H1 (cell line): ENCODE results near the gene NUTM2G. TPM values are rescaled to one million over a fixed set of nuclear protein-coding genes. Genes with fewer than 3 reads are reported as not detected.
"Not testable (repeated sequence)": the region's sequence is repeated elsewhere in the genome, so short reads cannot be mapped to it uniquely, and the experiment has no call there.

ENCODE experiments used
- CTCF ChIA-PET: fragments of 300-600 bp; sonication (Branson Sonifier 250); formaldehyde crosslinking; loops from one replicate; lab custom pipeline; 2021; ENCODE audit not compliant: partially characterized antibody; lab: Charles Lee
- POLR2A ChIA-PET: fragments of 300-600 bp; sonication (Branson Sonifier 250); formaldehyde crosslinking; loops from one replicate; lab custom pipeline; 2021; ENCODE audit warnings: inconsistent platforms; ENCODE audit not compliant: partially characterized antibody; lab: Charles Lee
- DNase-seq, 2 experiments: peaks; one replicate each; pipeline versions ENCODE4 v3.0.0 to v3.0.0-alpha.2; 2010 to 2022; ENCODE audit warnings: low spot score in 2 of 2, low read depth in 1 of 2, mixed read lengths in 1 of 2
- FAIRE-seq: peaks from 2 replicates; lab custom pipeline; 2011; peaks lifted over from hg19 to GRCh38; lab: Jason Lieb, UNC
- H2AFZ ChIP-seq: 2 replicates; pipeline ENCODE4 v1.8.1; 2012; ENCODE audit warnings: low read length, inconsistent platforms
- H2AK5ac ChIP-seq: 2 replicates; pipeline ENCODE4 v1.6.1; 2013; ENCODE audit warnings: low read depth, low read length
- H2BK120ac ChIP-seq: replicated peaks from 2 replicates; pipeline ENCODE3; 2013; ENCODE audit warnings: low read depth, low read length, inconsistent platforms
- H2BK12ac ChIP-seq: 2 replicates; pipeline ENCODE4 v1.6.1; 2013; ENCODE audit warnings: low read depth, low read length
- H2BK15ac ChIP-seq: 2 replicates; pipeline ENCODE4 v1.6.1; 2013; ENCODE audit warnings: low read length
- H2BK20ac ChIP-seq: 2 replicates; pipeline ENCODE4 v1.6.1; 2013; ENCODE audit warnings: low read length
- H2BK5ac ChIP-seq: 2 replicates; pipeline ENCODE4 v1.6.1; 2013; ENCODE audit warnings: low read depth, low read length
- H3K14ac ChIP-seq: 2 replicates; pipeline ENCODE4 v1.6.1; 2013; ENCODE audit warnings: inconsistent platforms; ENCODE audit not compliant: insufficient read length
- H3K18ac ChIP-seq: 2 replicates; pipeline ENCODE4 v1.6.1; 2013; ENCODE audit warnings: low read length; ENCODE audit errors: extremely low read depth
- H3K23ac ChIP-seq: 2 replicates; pipeline ENCODE4 v1.6.1; 2013; ENCODE audit warnings: inconsistent platforms; ENCODE audit not compliant: insufficient read length
- H3K23me2 ChIP-seq: 2 replicates; pipeline ENCODE4 v1.6.1; 2013; ENCODE audit warnings: low read depth, low read length
- H3K27ac ChIP-seq: 2 replicates; pipeline ENCODE4 v1.6.1; 2011; ENCODE audit warnings: low read depth, low read length, inconsistent platforms
- H3K27me3 ChIP-seq, 4 experiments: replicated peaks in 1 of 4; 1 replicate in 1 of 4; 2 replicates in 3 of 4; pipeline versions ENCODE4 v1.6.1 to v1.8.1; 2011 to 2013; ENCODE audit warnings: low read length in 3 of 4, mild to moderate bottlenecking in 3 of 4, inconsistent platforms in 2 of 4, mixed read lengths in 2 of 4, moderate library complexity in 1 of 4; ENCODE audit not compliant: control insufficient read depth in 3 of 4, insufficient read depth in 3 of 4; ENCODE audit errors: extremely low read depth in 1 of 4
- H3K36me3 ChIP-seq, 4 experiments: 2 replicates each; pipeline versions ENCODE4 v1.6.1 to v1.8.1; 2011 to 2013; ENCODE audit warnings: mild to moderate bottlenecking in 4 of 4, low read length in 3 of 4, moderate library complexity in 2 of 4, control low read depth in 1 of 4, inconsistent platforms in 1 of 4; ENCODE audit not compliant: insufficient read depth in 4 of 4, control insufficient read depth in 2 of 4
- H3K4ac ChIP-seq: replicated peaks from 2 replicates; pipeline ENCODE3; 2013; ENCODE audit warnings: low read length, low read depth, mixed read lengths, inconsistent platforms; ENCODE audit not compliant: insufficient read length
- H3K4me1 ChIP-seq, 4 experiments: replicated peaks in 1 of 4; 1 replicate in 1 of 4; 2 replicates in 3 of 4; pipeline versions ENCODE4 v1.6.1 to v1.8.1; 2011 to 2013; ENCODE audit warnings: low read length in 3 of 4, inconsistent platforms in 2 of 4, mixed read lengths in 1 of 4; ENCODE audit not compliant: insufficient read depth in 4 of 4, control insufficient read depth in 3 of 4
- H3K4me2 ChIP-seq, 2 experiments: 2 replicates each; pipeline versions ENCODE4 v1.6.1 to v1.8.1; 2011 to 2013; ENCODE audit warnings: low read depth in 2 of 2, low read length in 2 of 2, control low read depth in 1 of 2, inconsistent platforms in 1 of 2, mild to moderate bottlenecking in 1 of 2; ENCODE audit not compliant: insufficient read depth in 1 of 2
- H3K4me3 ChIP-seq, 4 experiments: fragments of 200-600, 300-600 bp in 1 of 4; sonication (generic), shearing (Covaris generic), sonication (Bioruptor Twin) in 1 of 4; 2 replicates each; pipeline versions ENCODE4 v1.5.1 to v1.8.1; 2011 to 2016; ENCODE audit warnings: low read length in 4 of 4, low read depth in 3 of 4, control low read depth in 2 of 4, inconsistent platforms in 2 of 4, mild to moderate bottlenecking in 2 of 4, mixed read lengths in 1 of 4, moderate library complexity in 1 of 4; ENCODE audit not compliant: insufficient read depth in 2 of 4; ENCODE audit errors: extremely low read depth in 1 of 4
- H3K56ac ChIP-seq: replicated peaks from 2 replicates; pipeline ENCODE3; 2013; ENCODE audit warnings: low read depth, mild to moderate bottlenecking, mixed read lengths, low read length, inconsistent platforms; ENCODE audit not compliant: insufficient read length
- H3K79me1 ChIP-seq: 2 replicates; pipeline ENCODE4 v1.6.1; 2013; ENCODE audit warnings: low read depth, low read length, control low read depth
- H3K79me2 ChIP-seq, 2 experiments: 2 replicates each; pipeline versions ENCODE4 v1.6.1 to v1.8.1; 2012 to 2013; ENCODE audit warnings: low read length in 2 of 2, mild to moderate bottlenecking in 2 of 2, inconsistent platforms in 1 of 2; ENCODE audit not compliant: insufficient read depth in 2 of 2, control insufficient read depth in 1 of 2
- H3K9ac ChIP-seq, 4 experiments: replicated peaks in 1 of 4; 1 replicate in 1 of 4; 2 replicates in 3 of 4; pipeline versions ENCODE4 v1.6.1 to v1.8.1; 2011 to 2013; ENCODE audit warnings: low read depth in 3 of 4, low read length in 3 of 4, control low read depth in 2 of 4, mild to moderate bottlenecking in 2 of 4, moderate library complexity in 2 of 4, inconsistent platforms in 1 of 4; ENCODE audit errors: extremely low read depth in 1 of 4
- H3K9me3 ChIP-seq, 2 experiments: 2 replicates each; pipeline versions ENCODE4 v1.6.1 to v1.8.1; 2012 to 2013; ENCODE audit warnings: mild to moderate bottlenecking in 2 of 2, moderate library complexity in 2 of 2, control low read depth in 1 of 2, inconsistent platforms in 1 of 2, low read depth in 1 of 2, low read length in 1 of 2, mixed read lengths in 1 of 2; ENCODE audit not compliant: insufficient read depth in 2 of 2
- H4K20me1 ChIP-seq, 2 experiments: replicated peaks in 1 of 2; 2 replicates each; pipeline versions ENCODE3 to v1.8.1; 2011 to 2013; ENCODE audit warnings: inconsistent platforms in 2 of 2, low read length in 2 of 2, mild to moderate bottlenecking in 1 of 2; ENCODE audit not compliant: insufficient read depth in 2 of 2, control insufficient read depth in 1 of 2
- H4K5ac ChIP-seq: 2 replicates; pipeline ENCODE4 v1.6.1; 2013; ENCODE audit warnings: low read length, low read depth, mixed read lengths, inconsistent platforms; ENCODE audit not compliant: insufficient read length
- H4K8ac ChIP-seq: 2 replicates; pipeline ENCODE4 v1.8.0; 2013; ENCODE audit warnings: mild to moderate bottlenecking, moderate library complexity, low read length, inconsistent platforms; ENCODE audit not compliant: insufficient read depth; ENCODE audit errors: extremely low read depth
- H4K91ac ChIP-seq: replicated peaks from 2 replicates; pipeline ENCODE3; 2013; ENCODE audit warnings: low read length, mixed read lengths, inconsistent platforms; ENCODE audit not compliant: insufficient read length
- RAD21 ChIP-seq, 2 experiments: IDR thresholded peaks in 1 of 2; conservative IDR thresholded peaks in 1 of 2; 2 replicates each; pipeline ENCODE4 v1.6.1; 2011; ENCODE audit warnings: low read depth in 2 of 2, low read length in 2 of 2, improper control_type of control experiment in 1 of 2, inconsistent platforms in 1 of 2, mild to moderate bottlenecking in 1 of 2, moderate library complexity in 1 of 2
- WGBS, 2 experiments: shearing (Covaris generic) in 1 of 2; methylation state at CpG; one replicate each; pipeline versions ENCODE4 v1.1.6 to v1.1.7; 2013 to 2015; ENCODE audit warnings: low lambda C conversion rate in 2 of 2, mixed read lengths in 2 of 2, inconsistent platforms in 1 of 2, low coverage in 1 of 2, missing lambda C conversion rate in 1 of 2; ENCODE audit not compliant: insufficient replicate concordance in 2 of 2, insufficient coverage in 1 of 2, insufficient read length in 1 of 2; ENCODE audit errors: extremely low coverage in 1 of 2, missing lambda C conversion rate in 1 of 2; 5-methylcytosine and 5-hydroxymethylcytosine counted together
- polyA plus RNA-seq, 7 experiments: library from polyadenylated mRNA; depleted of rRNA in 3 of 7; stranded (reverse) in 5 of 7; unstranded in 2 of 7; fragments of >200 nt in 5 of 7; fragments of 200-250 nt in 2 of 7; gene quantifications; 1 replicate in 5 of 7; 2 replicates in 1 of 7; 4 replicates in 1 of 7; pipeline versions ENCODE4 v1.2.1 to v1.2.3, GENCODE V29; 2011 to 2013; ENCODE audit warnings: missing spikeins in 2 of 7, mixed read lengths in 2 of 7
- total RNA-seq: library from RNA; stranded (reverse); fragmentation: NEBNext Ultra II Directional; extraction: Animal tissue kit (Norgen Biotek cat#: 25700); gene quantifications from 2 replicates; pipeline ENCODE4 v1.2.1, GENCODE V29; 2021

The NUTM2G gene
- total and polyA plus RNA-seq, 2 of the 8 experiments (the other 6 are each of a cell fraction or from before 2014, with no cell fraction given): 0.27 TPM; not detected in 1

DNA sequence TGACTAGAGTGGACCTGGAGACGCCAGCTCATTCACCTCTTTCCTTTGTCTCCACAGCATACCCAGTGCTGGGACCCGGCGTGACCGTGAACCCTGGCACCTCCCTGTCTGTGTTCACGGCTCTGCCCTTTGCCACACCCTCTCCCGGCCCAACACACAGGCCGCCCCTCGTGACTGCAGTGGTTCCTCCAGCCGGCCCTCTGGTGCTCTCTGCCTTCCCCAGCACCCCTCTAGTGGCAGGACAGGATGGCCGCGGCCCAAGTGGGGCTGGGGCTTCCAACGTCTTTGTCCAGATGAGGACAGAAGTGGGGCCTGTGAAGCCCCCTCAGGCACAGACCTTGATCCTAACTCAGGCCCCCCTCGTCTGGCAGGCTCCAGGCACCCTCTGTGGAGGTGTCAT is 3.0 kb downstream of the NUTM2G start:
- H2BK15ac ChIP-seq, H3K27me3 ChIP-seq, H2BK20ac ChIP-seq, H3K4me1 ChIP-seq, H2BK5ac ChIP-seq, H4K8ac ChIP-seq, H3K4me3 ChIP-seq, H3K14ac ChIP-seq, H2AFZ ChIP-seq, H3K36me3 ChIP-seq, H3K9ac ChIP-seq, H3K23ac ChIP-seq, H3K79me2 ChIP-seq, H4K20me1 ChIP-seq, H4K5ac ChIP-seq, H3K9me3 ChIP-seq, H3K4me2 ChIP-seq, H2BK12ac ChIP-seq, H3K18ac ChIP-seq, H4K91ac ChIP-seq, H3K4ac ChIP-seq, H3K79me1 ChIP-seq, H3K56ac ChIP-seq, H2AK5ac ChIP-seq, FAIRE-seq, H3K27ac ChIP-seq, H3K23me2 ChIP-seq, POLR2A ChIA-PET, H2BK120ac ChIP-seq: not testable (repeated sequence)
- DNase-seq: peak in 1 of 2 experiments; percentile 68
- 72% methylated on average over 7 of the region's 13 CpGs; no CpG with 5 or more reads in 1 of the 2 experiments for WGBS, 2 experiments
- CTCF ChIA-PET: interaction anchor here (0.9 kb wide), 1 partner anchor 75 kb away, joined by 4 read pairs; no protein-coding TSS in a partner anchor
- TF ChIP-seq RAD21 (IDR thresholded peaks at IDR 0.05 in 1 of 2, conservative IDR thresholded peaks at IDR 0.05 in 1 of 2; ENCODE audit: low read depth in 2 of 2, low read length in 2 of 2): peak in 1 of 2 experiments; percentile 23; a peak in 2 of 4 replicates

DNA sequence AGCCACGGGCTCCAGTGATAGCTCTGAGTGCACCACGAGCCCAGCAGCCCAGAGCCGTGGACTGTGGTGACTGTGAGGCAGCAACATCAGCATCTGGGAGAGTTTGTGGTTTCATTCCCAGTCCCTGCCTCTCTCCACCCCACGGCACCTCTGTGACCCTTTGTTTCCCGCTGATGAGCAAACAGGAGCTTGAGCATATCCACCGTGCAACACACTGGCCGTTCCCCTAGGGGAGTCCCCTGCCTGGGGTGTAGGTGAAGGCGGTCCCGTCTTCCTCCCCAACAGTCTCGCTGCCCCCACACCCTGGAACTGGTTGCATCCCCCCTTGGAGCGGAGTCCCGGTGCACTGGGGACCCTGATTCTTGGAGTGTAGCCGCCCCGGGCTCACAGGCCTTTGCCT is 5.5 kb downstream of the NUTM2G start:
- H3K56ac ChIP-seq, H4K91ac ChIP-seq, H3K23ac ChIP-seq, H2BK120ac ChIP-seq, H3K4me1 ChIP-seq, H3K9me3 ChIP-seq, H2BK12ac ChIP-seq, H2BK20ac ChIP-seq, H2BK5ac ChIP-seq, H2AFZ ChIP-seq, H2AK5ac ChIP-seq, FAIRE-seq, H2BK15ac ChIP-seq, H3K27me3 ChIP-seq, H3K27ac ChIP-seq, H4K20me1 ChIP-seq, H4K8ac ChIP-seq, H3K79me1 ChIP-seq, H3K36me3 ChIP-seq, H3K4me3 ChIP-seq, H3K4ac ChIP-seq, H4K5ac ChIP-seq, POLR2A ChIA-PET, H3K9ac ChIP-seq, H3K18ac ChIP-seq, H3K14ac ChIP-seq, H3K4me2 ChIP-seq, H3K23me2 ChIP-seq, CTCF ChIA-PET, H3K79me2 ChIP-seq: not testable (repeated sequence)
- WGBS, 2 experiments: 90% methylated on average over 6 of the region's 14 CpGs; no CpG with 5 or more reads in 1 of the 2 experiments
- DNase-seq: peak in 1 of 2 experiments; percentile 48
